Hematopoietic multipotent progenitor cell treated with erythropoietin and hydrocortisone succinate and interleukin-3 and kit ligand, for 4 days (in vitro differentiated cells): ENCODE results near the gene LCN2.
A peak's percentile ranks its signal among the peaks of the same experiment; 100 is the strongest.

Experiments
- DNase-seq: peaks from one replicate; pipeline ENCODE4 v3.0.0-alpha.2; 2015

Gene LCN2

DNA sequence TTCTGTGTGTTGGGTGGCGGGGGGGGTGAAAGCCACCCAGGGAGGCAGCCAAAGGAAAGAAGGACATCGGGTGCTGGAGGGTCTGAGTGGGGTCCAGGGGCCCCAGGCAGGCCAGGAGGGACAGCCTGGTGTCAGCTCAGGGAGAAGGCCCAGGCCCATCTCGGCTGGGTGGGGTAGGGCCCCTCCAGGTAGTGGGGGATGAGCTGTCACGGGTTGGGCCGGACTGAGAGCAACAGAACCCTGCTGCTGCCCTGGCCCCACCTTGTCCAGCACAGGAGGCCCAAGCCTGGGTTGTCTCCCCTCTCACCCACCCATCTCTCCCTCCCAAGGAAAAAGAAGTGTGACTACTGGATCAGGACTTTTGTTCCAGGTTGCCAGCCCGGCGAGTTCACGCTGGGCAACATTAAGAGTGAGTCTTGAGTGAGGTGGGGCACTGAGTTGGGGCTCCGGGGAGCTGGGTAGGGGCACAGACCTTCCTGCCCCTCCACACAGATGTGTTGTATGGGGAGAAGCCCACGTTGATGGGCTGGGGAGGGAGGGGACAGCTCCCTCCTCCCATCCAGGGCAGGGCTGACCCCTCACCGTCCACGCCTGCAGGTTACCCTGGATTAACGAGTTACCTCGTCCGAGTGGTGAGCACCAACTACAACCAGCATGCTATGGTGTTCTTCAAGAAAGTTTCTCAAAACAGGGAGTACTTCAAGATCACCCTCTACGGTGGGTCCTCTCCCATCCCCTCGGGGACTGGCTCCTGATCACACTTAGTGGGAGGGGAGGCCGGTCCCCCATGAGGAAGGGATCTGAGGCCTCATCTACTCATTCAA is 2.3 kb downstream of the LCN2 start:
- DNase-seq = no peak

DNA sequence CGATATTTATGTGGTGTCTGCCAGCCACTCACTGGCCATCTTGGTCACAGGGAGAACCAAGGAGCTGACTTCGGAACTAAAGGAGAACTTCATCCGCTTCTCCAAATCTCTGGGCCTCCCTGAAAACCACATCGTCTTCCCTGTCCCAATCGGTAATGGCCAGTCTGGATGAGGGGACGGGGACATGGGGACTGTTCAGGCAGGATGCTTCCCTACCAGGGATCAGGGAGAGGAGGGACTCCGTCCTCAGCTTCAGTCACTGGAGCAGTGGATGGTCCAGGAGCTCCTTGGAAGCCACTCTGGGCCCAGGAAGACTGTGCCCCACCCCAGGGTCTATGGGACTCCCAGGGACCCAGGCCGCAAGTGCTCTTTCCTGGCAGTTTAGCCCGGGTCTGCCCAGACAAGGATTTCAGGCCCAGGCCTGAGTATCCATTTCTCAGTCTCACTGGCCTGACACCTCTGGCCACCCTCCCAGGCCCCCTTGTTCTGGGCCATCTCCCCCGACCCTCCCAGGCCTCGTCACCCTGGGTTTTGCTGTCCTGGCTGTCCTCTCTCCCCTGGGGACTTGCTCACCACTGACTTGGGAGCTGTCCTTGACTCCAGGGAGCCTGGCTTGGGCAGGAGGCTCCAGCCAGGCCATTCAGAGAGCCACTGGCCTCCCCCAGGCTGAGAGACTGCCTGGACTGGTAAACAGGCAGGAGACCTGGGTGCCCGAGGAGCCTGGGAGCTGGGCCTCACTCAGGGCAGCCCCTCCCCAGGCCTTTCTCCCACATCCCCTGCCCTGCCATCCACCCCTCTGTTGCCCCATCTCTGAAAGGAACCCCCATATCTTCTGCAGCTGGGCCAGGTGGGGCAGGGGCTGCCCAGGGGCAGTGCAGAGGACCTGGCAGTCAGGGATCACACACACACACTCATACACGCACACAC is 3.1 kb downstream of the LCN2 start:
- no peak for DNase-seq

DNA sequence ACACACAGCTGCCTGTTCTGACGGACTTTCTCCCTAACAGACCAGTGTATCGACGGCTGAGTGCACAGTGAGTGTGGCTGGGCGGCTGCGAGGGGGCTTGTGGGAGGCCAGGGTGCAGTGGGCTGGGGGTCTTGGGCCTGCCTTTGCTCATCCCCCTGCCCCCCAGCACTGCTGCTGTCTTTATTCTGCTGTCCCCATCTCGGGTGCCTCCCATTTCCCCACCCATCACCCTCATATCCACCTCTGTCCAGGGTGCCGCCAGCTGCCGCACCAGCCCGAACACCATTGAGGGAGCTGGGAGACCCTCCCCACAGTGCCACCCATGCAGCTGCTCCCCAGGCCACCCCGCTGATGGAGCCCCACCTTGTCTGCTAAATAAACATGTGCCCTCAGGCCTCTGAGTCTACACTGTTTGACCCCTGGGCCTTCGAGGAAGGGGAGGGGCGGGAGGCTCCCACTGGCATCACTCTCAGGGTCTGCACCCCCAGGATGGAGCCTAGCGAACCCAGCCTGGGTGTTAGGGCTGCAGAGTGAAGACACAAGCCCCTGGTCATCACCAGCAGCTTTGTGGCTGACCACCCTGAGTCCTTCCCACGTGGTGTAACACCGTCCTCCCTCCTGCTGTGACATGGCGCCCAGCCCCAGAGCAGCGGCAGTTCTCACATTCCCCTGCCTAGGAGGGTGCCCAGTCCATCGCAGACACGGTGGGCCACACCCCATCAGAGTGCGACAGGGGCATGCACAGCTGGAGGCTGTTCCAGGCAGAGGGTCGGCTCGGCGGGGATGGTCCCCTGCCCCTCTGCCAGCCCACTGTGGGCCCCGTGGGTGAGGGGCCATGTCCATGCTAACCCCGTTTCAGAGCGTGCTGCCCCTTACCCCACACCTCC is 4.0 kb downstream of the LCN2 start:
- DNase-seq = no peak

DNA sequence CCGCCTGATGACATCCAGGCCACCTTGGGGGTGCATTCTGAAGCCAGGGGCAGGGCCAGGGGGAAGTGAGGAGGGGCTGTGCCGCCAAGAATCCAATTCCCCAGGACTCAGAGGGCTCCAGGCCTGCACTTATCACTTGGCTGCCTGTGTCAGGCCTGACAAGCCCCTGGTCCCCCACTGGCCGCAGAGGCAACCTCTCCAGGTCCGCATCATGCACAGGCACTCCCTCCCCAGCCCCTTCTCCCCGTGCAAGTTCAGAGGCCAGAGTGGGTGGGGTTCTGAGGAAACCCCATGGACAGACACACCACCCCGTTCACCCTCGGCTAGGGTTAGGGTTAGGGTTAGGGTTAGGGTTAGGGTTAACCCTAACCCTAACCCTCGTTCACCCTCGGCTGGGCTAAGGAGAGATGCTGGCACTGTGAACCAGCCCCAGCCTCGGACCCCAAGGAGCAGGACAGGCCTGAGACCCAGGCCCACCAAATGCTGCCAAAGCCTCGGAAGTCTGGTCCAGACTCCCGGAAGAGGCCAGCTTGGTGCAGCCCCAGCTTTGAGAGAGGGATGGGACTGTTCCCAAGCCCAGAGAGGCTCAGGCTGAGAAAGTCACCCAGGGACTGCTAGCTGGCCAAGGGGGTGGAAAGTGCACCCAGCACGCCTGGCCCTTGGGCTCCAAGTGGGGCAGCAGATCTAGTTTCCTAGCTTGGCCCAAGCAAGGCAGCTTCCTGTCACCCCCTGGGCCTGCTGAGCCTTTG is 4.9 kb downstream of the LCN2 start:
- no peak for DNase-seq

DNA sequence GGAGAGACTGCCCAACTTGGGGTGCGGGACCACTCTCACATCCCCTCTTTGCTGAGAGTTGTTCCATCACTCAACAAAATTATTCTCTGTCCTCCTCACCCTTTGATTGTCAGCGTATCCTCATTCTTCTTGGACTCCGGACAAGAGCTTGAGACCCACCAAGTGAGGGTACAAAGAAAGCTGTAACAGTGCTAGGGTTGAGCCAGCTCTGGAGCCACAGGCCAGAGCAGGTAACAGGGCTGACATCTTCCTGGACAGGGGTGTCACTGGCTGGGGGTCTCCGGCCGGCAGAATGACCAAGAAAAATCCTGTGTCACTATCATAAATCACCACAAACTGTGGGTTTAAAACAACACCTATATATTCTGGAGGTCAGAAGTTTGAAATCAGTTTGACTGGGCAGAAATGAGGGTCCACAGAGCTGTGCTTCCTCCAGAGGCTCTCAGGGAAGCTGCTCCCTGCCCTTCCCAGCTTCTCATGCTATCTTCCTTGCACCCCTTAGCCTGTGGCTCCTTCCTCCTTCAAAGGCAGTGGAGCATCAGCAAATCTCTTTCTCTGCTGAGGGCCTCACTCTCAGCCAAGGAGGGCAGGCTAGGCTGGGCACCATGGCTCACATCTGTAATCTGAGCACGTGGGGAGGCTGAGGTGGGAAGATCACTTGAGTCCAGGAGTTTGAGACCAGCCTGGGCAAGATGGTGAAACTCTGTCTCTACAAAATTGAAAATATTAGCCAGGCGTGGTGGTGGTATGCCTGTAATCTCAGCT is 6.7 kb downstream of the LCN2 start:
- DNase-seq = no peak

DNA sequence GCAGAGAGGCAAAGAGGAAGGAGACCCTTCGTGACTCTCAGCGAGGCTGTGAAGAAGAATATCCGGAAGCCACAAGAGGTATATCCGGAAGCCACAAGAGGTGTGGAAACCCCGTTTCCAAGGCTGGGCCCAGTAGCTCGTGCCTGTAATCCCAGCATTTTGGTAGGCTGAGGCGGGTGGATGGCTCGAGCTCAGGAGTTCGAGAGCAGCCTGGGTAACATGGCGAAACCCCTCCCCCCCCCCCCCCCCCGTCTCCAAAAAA is 10.2 kb downstream of the LCN2 start:
- peak; percentile 80 for DNase-seq

DNA sequence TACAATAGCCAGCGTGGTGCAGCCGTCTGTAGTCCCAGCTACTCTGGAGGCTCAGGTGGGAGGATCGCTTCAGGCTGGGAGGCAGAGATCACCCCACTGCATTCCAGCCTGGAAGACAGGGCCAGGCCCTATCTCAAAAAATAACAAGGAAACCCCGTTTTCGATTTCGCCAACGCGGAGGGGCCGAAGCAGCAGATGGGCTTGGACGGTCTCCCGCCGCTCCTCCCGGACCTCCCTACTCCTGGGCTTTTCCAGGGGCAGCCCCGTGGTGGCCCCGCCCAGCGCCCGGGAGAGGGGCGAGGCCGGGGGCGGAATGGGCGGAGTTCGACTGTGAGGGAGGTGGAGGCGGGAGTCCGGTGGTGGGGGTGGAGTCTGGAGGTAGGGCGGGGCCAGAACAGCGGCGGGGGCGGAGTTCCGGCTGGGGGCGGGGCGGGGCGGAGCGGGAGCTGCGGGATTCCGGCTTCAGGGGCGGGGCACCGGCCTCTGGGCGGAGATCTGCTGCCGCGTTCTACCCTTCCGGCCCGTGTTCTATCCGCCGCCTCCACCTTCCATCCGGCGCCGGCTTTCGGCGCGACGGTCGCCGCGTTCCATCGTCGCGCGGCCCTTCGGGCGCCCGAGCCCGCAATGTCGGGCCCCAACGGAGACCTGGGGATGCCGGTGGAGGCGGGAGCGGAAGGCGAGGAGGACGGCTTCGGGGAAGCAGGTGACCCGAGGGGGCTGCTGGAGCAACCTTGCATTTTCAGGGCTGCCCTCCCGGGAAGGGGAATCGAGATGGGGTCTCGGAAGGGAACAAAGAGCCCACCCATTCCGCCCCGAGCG is 10.7 kb downstream of the LCN2 start, which contains the start of gene BBLN:
Gene BBLN (plus strand): TSS at position 482 of the 819 bp plus-strand sequence. CDS start 143 bp downstream, at position 625.
- DNase-seq = peak; percentile 97

DNA sequence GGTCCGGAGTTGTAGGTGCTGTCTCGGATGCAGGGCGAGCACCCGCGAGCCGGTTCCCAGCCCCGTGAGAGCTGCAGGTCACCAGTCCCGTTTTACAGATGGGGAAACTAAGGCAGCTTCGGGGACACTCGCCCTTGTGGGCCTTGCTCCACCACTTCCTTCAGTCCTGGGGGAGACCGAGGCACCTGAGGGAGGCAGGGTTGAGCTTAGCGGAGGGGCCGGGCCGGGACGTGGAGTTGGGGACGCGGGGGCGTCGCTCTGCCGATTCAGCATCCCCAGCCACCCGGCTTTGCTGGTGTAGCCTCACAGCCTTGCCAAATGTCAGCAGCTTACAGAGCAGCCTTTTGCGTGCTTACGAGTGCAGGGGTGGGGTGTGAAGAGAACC is 11.3 kb downstream of the LCN2 start:
- peak; percentile 63 for DNase-seq

DNA sequence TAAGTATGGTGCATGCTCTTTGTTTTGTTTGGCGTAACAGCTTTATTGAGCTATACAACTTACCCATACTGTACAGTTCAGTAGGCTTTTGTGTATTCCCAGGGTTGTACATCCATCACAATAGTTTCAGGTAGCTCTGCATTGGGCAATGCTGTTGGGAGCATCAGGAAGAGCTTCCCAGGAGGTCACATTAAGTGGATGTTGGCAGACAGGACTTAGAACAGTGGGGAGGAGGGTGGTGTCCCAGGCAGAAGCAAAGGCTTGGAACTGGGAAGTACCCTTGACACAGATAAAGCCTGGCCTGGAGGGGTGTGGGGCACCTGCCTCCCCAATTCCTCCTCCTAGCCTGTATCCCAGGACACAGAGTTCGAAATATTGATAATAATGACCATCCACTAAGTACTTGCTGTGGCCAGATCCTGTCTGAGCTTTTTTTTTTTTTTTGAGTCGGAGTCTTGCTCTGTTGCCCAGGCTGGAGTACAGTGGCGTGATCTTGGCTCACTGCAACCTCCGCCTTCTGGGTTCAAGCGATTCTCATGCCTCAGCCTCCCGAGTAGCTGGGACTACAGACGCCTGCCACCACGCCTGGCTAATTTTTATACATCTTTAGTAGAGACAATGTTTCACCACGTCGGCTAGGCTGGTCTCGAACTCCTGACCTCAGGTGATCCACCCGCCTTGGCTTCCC is 12.1 kb downstream of the LCN2 start:
- DNase-seq = no peak

DNA sequence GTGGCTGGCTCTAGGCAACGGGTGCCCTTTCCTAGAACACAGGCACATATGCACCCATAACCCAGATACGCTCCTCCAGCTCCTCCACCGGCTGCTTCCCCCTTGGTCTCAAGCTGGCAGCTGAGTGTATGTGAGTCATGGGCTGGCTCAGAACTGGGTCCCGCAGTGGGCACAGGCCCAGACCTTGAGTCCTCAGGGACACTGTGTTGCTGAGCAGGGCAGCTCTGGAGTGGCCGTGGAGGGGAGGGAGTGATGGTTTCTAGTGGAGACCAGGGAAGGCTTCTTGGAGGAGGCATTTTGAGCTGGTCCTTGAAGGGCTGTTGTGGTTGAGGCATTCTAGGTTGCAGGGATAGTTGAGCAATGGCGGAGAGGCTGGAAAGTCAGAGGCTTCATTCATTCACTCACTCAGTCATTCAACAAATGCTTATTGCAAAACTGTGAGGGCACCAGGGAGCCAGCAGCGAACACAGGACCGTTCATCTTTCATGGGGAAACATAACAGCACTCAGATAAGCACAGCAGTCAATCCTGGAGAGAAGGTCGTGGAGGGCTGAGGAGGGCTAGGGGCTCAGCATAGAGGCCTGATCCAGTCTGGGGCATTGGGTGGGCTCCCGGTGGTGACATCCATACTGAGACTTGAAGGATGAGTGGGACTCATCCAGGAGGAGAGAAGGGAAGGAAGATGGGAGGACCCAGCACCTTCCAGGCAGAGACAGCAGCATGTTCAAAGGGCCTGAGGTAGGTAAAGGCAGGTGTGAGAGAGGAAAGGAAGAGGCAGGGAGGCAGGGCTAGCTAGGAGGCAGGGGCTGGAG is 13.2 kb downstream of the LCN2 start:
- DNase-seq = no peak

DNA sequence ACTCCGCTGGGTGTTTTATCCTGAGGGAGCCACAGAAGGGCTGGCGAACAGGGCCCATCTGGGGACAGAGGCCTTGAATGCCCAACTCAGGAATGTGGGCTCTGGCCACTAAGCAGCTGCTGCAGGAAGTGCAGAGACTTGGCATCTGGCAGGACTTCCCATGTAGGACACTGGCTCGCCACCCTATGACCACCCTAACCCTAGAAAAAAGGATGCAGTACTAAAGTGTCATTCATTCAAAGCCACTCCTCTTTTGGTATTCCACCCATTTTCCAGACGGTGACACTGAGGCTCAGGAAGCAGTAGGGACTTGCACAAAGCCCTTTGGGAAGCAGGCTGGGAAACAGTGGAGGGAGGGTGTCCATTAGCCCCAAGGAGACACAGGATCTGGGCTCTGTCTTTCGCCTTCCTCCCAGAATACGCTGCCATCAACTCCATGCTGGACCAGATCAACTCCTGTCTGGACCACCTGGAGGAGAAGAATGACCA is 13.8 kb downstream of the LCN2 start:
- DNase-seq = no peak

DNA sequence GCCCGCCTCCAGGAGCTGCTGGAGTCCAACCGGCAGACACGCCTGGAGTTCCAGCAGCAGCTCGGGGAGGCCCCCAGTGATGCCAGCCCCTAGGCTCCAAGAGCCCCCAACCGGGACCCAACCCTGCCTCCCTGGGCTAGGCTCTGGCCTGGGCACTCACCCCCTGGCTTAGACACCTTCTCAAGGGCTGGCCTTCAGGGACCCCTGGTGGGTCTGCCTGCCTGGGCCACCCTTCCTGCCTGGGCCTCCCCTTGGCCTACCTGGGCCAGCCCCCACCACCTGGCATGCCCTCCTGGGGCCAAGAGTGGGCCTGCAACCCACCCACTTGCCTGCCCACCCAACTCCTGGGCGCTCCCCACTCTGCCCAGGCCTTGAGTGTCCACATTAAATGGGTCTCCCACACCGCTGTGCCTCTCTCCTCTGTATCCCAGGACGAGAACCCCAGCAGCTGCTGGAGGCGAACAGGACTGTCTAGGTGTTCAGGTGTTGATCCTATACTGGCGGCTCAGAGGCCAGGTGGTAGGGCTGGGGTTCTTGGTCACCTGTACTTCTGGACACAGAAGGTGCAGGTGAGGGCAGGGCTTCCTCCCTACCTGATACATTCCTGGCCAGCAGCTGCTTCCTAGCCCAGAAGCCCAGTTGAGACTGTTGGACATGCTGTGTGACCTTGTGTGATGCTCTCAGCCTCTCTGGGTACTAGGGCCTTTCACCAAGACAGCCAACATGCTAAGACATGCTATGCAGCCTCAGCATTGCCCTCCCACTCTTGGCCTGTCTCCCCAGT is 14.5 kb downstream of the LCN2 start:
- DNase-seq = no peak

DNA sequence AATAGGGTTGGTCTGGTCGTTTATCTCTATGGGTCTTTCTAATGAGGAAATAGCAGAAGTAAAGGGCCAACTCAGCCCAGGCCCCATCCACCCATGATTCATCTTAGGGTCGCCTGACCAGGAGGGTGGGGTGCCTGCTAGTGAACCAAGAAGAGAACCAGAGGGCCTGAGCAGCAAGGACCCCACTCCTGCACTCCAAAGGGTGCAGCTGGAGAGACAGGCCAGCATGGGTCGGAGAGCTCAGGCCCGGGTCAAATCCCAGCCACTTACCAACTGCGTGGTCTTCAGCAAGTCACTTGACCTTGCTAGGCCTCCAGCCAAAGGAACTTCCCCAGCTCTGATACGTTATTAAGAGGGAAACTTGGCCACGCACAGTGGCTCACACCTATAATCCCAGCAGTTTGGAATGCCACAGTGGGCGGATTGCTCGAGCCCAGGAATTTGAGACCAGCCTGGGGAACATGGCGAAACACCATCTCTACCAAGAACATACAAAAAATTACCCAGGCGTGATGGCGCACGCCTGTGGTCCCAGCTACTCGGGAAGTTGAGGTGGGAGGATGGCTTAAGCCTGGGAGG is 15.1 kb downstream of the LCN2 start:
- peak; percentile 52 for DNase-seq

DNA sequence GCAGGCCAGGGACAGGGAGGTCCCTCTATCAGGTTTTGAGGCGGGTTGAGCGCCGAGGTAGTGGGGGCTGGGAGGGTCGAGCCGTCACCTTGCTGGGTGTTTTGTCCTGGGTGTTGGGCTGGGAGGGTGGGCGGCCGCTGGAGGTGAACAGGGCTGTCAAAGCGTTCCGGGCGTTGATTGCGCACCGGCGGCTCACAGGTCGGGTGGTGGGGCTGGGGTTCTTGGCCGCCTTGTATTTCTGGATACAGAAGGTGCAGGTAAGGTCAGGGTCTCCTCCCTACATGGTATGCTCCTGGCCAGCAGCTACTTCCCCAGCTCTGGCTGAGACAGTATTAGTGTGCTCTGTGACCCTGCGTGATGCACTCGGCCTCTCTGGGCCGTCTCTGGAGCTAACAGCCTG is 16.9 kb downstream of the LCN2 start:
- DNase-seq = no peak

DNA sequence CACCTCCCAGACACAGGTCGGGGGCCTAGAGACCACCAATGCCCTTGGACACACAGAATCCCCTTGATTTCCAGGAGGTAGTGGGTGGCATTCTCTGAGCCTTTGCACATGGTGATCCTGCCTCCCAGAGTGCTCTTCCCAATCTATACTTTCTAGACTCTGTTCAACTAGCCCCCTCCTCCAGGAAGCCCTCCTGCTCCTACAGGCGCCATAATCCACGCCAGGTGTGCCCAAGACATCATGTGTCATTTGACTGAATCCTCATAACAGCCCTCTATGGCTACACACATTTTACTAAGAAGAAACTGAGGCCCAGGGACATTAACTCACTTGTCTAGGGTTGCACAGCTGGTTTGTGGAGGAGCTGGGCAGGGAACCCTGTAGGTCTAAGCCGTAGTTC is 18.0 kb downstream of the LCN2 start:
- DNase-seq = no peak

DNA sequence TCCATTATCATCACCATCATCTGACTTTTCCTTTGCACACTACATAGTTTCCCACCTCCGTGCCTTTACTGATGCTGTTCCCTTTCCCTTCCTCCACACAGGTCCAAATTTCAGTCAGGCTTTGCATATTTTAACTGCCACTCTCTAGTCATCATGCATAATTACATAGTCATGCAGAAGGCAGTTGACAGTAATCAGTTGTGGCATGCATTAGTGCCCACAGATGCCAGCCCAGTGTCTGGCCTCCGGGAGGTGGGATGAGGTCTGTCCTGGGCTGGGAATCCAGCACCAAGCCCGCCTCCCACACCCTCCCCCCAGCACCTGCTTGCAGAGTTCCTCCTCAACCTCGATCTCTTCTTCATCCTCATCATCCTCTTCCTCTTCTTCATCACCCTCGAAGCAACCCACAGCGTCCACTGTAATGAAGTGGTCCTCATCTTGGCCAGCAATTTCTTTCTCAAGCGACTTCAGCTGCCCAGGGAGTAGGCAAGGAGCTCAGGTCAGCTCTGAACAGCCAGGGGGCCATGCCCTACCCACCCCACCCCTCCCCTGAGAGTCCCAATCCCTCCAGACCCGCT is 19.6 kb downstream of the LCN2 start:
- peak; percentile 40 for DNase-seq

DNA sequence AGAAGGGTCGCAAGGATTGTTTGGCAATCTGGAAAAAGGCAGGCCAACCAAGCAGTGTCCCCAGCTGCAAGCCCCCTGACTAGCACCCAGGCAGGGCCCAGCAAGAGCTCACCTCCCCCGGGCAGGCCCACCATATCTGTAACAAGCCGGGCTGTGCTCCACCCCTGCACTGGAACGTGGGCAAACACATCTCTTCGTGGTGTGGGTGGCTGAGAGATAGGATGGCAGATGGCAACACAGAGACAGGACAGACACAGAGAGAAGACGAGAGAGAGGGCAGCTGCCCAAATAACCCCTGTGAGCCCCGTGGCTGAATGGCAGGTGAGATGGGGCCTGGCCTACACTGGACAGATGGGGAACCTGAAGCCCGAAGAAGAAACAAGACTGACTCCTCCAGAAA is 20.2 kb downstream of the LCN2 start:
- peak; percentile 66 for DNase-seq
